SK-N-SH treated with all-trans-retinoic acid at 6 μM for 48 hours (cell line): ENCODE measurements around the gene MPP3.

Source experiments
- ATAC-seq: fragments of 200-7000 bp; cut with Tn5 transposase; 3 replicates; pipeline ENCODE4 v1.9.1; 2020; ENCODE audit warnings: mild to moderate bottlenecking, moderate library complexity
- ARNTL ChIP-seq: fragments of 450-650 bp; formaldehyde crosslinking; IDR thresholded peaks from 2 replicates; pipeline ENCODE4 v1.5.0; 2020; ENCODE audit warnings: low read depth, mild to moderate bottlenecking, moderate library complexity, borderline replicate concordance
- BACH2 ChIP-seq: fragments of 250-450 bp; sonication (Bioruptor Pico); IDR thresholded peaks from 2 replicates; pipeline ENCODE4 v1.9.0; 2021; ENCODE audit warnings: mild to moderate bottlenecking, borderline replicate concordance
- CSDC2 ChIP-seq: fragments of 250-450 bp; sonication (Bioruptor Pico); IDR thresholded peaks from 2 replicates; pipeline ENCODE4 v1.5.0; 2020; ENCODE audit warnings: mild to moderate bottlenecking, moderate library complexity
- ESRRG ChIP-seq: fragments of 250-450 bp; sonication (Bioruptor Pico); IDR thresholded peaks from 2 replicates; pipeline ENCODE4 v1.6.1; 2021; ENCODE audit warnings: mild to moderate bottlenecking
- GLIS3 ChIP-seq: fragments of 250-450 bp; sonication (Bioruptor Pico); IDR thresholded peaks from 2 replicates; pipeline ENCODE4 v1.5.0; 2020; ENCODE audit warnings: mild to moderate bottlenecking, moderate library complexity
- ISL1 ChIP-seq: fragments of 250-450 bp; sonication (Bioruptor Pico); IDR thresholded peaks from 2 replicates; pipeline ENCODE4 v2.1.2; 2022; ENCODE audit warnings: mild to moderate bottlenecking, moderate library complexity
- OSR1 ChIP-seq: fragments of 250-450 bp; sonication (Bioruptor Pico); IDR thresholded peaks from 2 replicates; pipeline ENCODE4 v1.8.0; 2022; ENCODE audit warnings: moderate library complexity, mild to moderate bottlenecking, inconsistent platforms
- PPARA ChIP-seq: fragments of 250-450 bp; sonication (Bioruptor Pico); IDR thresholded peaks from 2 replicates; pipeline ENCODE4 v1.5.0; 2020; ENCODE audit warnings: mild to moderate bottlenecking, borderline replicate concordance
- RARB ChIP-seq: fragments of 250-450 bp; sonication (Bioruptor Pico); IDR thresholded peaks from 2 replicates; pipeline ENCODE4 v1.8.0; 2021; ENCODE audit warnings: mild to moderate bottlenecking, moderate library complexity
- SNAI2 ChIP-seq: fragments of 250-450 bp; sonication (Bioruptor Pico); IDR thresholded peaks from 2 replicates; pipeline ENCODE4 v1.5.0; 2020; ENCODE audit warnings: mild to moderate bottlenecking, moderate library complexity
- TCF4 ChIP-seq: fragments of 250-450 bp; sonication (Bioruptor Pico); IDR thresholded peaks from 2 replicates; pipeline ENCODE4 v1.8.0; 2021; ENCODE audit warnings: mild to moderate bottlenecking, moderate library complexity, borderline replicate concordance
- TOX ChIP-seq: fragments of 250-450 bp; sonication (Bioruptor Pico); IDR thresholded peaks from 2 replicates; pipeline ENCODE4 v1.8.0; 2021; ENCODE audit warnings: mild to moderate bottlenecking, moderate library complexity, borderline replicate concordance
- ZC3H10 ChIP-seq: fragments of 250-450 bp; sonication (Bioruptor Pico); IDR thresholded peaks from 2 replicates; pipeline ENCODE4 v1.5.1; 2021; ENCODE audit warnings: mild to moderate bottlenecking, moderate library complexity
- ZFP3 ChIP-seq: fragments of 250-450 bp; sonication (Bioruptor Pico); IDR thresholded peaks from 2 replicates; pipeline ENCODE4 v1.5.0; 2020; ENCODE audit warnings: mild to moderate bottlenecking, moderate library complexity
- ZFP30 ChIP-seq: fragments of 450-650 bp; formaldehyde crosslinking; IDR thresholded peaks from 2 replicates; pipeline ENCODE4 v1.5.0; 2022; ENCODE audit warnings: mild to moderate bottlenecking, moderate library complexity
- ZNF565 ChIP-seq: fragments of 450-650 bp; formaldehyde crosslinking; conservative IDR thresholded peaks from 2 replicates; pipeline ENCODE4 v1.5.0; 2020; ENCODE audit warnings: low read depth, mild to moderate bottlenecking, moderate library complexity
- ZNF70 ChIP-seq: fragments of 450-650 bp; formaldehyde crosslinking; IDR thresholded peaks from 2 replicates; pipeline ENCODE4 v1.5.0; 2020; ENCODE audit warnings: mild to moderate bottlenecking, moderate library complexity
- ZNF8 ChIP-seq: fragments of 450-650 bp; formaldehyde crosslinking; IDR thresholded peaks from 2 replicates; pipeline ENCODE4 v1.5.0; 2020; ENCODE audit warnings: mild to moderate bottlenecking, moderate library complexity
- TF ChIP-seq, protein P1 (sequence below): fragments of 250-450 bp; sonication (Bioruptor Pico); IDR thresholded peaks from 2 replicates; pipeline ENCODE4 v1.5.0; 2020; ENCODE audit warnings: mild to moderate bottlenecking, moderate library complexity
- TF ChIP-seq, protein P2 (sequence below): fragments of 250-450 bp; sonication (Bioruptor Pico); IDR thresholded peaks from 2 replicates; pipeline ENCODE4 v1.8.0; 2021; ENCODE audit warnings: low read depth, mild to moderate bottlenecking, moderate library complexity, borderline replicate concordance
- TF ChIP-seq, protein P3 (sequence below): fragments of 250-450 bp; sonication (Bioruptor Pico); IDR thresholded peaks from 2 replicates; pipeline ENCODE4 v1.8.0; 2020; ENCODE audit warnings: mild to moderate bottlenecking, moderate library complexity, borderline replicate concordance
- TF ChIP-seq, protein P4 (sequence below): fragments of 250-450 bp; sonication (Bioruptor Pico); IDR thresholded peaks from 2 replicates; pipeline ENCODE4 v1.5.1; 2020; ENCODE audit warnings: low read depth, mild to moderate bottlenecking, moderate library complexity
- TF ChIP-seq, protein P5 (sequence below): fragments of 250-450 bp; sonication (Bioruptor Pico); IDR thresholded peaks from 2 replicates; pipeline ENCODE4 v1.5.1; 2021; ENCODE audit warnings: mild to moderate bottlenecking, moderate library complexity

The MPP3 gene

DNA sequence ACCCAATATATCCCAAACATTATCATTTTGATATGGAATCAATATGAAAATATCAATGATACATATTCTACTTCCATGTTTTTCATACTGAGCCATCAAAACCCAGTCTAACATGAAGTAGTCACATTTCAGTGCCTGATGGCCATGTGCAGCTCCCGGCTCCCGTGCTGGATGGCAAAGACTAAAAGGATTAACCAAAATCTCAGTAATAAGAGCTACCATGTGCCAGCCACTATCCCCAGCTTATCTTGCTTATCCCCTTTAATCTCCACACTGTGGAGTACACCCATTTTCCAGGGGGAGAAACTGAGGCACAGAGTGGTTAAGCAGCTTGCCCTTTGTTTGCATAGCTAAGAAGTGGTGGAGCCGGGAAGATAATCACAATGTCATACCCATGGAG, 23.2 kb upstream of the MPP3 start:
- no peak for ATAC-seq

DNA sequence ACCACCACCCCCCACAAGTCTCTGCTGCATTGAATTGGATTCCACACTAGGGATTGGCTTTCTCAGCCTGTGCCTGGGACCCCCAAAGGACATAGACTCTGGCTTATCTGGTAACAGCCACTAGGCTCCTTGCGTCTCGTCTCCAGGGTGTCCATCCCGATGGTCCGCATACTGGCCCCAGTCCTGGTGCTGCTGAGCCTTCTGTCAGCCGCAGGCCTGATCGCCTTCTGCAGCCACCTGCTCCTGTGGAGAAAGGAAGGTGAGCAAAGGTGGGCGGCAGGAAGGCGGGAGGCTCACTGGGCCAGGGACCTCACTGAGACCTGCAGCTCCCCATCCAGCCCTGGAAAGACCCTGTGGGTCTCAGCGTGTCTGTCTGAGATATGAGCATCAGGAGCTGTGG, 22.1 kb upstream of the MPP3 start:
- no peak for ATAC-seq
- TF ChIP-seq, protein P1, sequence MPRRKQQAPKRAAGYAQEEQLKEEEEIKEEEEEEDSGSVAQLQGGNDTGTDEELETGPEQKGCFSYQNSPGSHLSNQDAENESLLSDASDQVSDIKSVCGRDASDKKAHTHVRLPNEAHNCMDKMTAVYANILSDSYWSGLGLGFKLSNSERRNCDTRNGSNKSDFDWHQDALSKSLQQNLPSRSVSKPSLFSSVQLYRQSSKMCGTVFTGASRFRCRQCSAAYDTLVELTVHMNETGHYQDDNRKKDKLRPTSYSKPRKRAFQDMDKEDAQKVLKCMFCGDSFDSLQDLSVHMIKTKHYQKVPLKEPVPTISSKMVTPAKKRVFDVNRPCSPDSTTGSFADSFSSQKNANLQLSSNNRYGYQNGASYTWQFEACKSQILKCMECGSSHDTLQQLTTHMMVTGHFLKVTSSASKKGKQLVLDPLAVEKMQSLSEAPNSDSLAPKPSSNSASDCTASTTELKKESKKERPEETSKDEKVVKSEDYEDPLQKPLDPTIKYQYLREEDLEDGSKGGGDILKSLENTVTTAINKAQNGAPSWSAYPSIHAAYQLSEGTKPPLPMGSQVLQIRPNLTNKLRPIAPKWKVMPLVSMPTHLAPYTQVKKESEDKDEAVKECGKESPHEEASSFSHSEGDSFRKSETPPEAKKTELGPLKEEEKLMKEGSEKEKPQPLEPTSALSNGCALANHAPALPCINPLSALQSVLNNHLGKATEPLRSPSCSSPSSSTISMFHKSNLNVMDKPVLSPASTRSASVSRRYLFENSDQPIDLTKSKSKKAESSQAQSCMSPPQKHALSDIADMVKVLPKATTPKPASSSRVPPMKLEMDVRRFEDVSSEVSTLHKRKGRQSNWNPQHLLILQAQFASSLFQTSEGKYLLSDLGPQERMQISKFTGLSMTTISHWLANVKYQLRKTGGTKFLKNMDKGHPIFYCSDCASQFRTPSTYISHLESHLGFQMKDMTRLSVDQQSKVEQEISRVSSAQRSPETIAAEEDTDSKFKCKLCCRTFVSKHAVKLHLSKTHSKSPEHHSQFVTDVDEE (CRISPR knock-in tag), result no peak
- TF ChIP-seq ZC3H10 (no peak), PPARA (no peak), ISL1 (CRISPR knock-in tag) (no peak), TCF4 (CRISPR knock-in tag) (no peak), TOX (CRISPR knock-in tag) (no peak), OSR1 (no peak), ZFP3 (CRISPR knock-in tag) (no peak), CSDC2 (no peak), GLIS3 (CRISPR knock-in tag) (no peak)
- TF ChIP-seq, protein P2, sequence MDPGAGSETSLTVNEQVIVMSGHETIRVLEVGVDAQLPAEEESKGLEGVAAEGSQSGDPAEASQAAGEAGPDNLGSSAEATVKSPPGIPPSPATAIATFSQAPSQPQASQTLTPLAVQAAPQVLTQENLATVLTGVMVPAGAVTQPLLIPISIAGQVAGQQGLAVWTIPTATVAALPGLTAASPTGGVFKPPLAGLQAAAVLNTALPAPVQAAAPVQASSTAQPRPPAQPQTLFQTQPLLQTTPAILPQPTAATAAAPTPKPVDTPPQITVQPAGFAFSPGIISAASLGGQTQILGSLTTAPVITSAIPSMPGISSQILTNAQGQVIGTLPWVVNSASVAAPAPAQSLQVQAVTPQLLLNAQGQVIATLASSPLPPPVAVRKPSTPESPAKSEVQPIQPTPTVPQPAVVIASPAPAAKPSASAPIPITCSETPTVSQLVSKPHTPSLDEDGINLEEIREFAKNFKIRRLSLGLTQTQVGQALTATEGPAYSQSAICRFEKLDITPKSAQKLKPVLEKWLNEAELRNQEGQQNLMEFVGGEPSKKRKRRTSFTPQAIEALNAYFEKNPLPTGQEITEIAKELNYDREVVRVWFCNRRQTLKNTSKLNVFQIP, result no peak
- TF ChIP-seq, protein P3, sequence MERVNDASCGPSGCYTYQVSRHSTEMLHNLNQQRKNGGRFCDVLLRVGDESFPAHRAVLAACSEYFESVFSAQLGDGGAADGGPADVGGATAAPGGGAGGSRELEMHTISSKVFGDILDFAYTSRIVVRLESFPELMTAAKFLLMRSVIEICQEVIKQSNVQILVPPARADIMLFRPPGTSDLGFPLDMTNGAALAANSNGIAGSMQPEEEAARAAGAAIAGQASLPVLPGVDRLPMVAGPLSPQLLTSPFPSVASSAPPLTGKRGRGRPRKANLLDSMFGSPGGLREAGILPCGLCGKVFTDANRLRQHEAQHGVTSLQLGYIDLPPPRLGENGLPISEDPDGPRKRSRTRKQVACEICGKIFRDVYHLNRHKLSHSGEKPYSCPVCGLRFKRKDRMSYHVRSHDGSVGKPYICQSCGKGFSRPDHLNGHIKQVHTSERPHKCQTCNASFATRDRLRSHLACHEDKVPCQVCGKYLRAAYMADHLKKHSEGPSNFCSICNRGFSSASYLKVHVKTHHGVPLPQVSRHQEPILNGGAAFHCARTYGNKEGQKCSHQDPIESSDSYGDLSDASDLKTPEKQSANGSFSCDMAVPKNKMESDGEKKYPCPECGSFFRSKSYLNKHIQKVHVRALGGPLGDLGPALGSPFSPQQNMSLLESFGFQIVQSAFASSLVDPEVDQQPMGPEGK (CRISPR knock-in tag), result no peak
- TF ChIP-seq, protein P4, sequence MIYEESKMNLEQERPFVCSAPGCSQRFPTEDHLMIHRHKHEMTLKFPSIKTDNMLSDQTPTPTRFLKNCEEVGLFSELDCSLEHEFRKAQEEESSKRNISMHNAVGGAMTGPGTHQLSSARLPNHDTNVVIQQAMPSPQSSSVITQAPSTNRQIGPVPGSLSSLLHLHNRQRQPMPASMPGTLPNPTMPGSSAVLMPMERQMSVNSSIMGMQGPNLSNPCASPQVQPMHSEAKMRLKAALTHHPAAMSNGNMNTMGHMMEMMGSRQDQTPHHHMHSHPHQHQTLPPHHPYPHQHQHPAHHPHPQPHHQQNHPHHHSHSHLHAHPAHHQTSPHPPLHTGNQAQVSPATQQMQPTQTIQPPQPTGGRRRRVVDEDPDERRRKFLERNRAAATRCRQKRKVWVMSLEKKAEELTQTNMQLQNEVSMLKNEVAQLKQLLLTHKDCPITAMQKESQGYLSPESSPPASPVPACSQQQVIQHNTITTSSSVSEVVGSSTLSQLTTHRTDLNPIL (CRISPR knock-in tag), result no peak
- TF ChIP-seq, protein P5, sequence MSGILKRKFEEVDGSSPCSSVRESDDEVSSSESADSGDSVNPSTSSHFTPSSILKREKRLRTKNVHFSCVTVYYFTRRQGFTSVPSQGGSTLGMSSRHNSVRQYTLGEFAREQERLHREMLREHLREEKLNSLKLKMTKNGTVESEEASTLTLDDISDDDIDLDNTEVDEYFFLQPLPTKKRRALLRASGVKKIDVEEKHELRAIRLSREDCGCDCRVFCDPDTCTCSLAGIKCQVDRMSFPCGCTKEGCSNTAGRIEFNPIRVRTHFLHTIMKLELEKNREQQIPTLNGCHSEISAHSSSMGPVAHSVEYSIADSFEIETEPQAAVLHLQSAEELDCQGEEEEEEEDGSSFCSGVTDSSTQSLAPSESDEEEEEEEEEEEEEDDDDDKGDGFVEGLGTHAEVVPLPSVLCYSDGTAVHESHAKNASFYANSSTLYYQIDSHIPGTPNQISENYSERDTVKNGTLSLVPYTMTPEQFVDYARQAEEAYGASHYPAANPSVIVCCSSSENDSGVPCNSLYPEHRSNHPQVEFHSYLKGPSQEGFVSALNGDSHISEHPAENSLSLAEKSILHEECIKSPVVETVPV (CRISPR knock-in tag), result no peak

More for the DNA sequence above, 23.2 kb upstream of the MPP3 start:
- TF ChIP-seq, protein P4 (CRISPR knock-in tag), result no peak
- TF ChIP-seq ZC3H10 (no peak), CSDC2 (no peak), ZNF565 (CRISPR knock-in tag) (no peak), OSR1 (no peak), ARNTL (no peak), ESRRG (CRISPR knock-in tag) (no peak), ZNF8 (no peak), BACH2 (CRISPR knock-in tag) (no peak), GLIS3 (CRISPR knock-in tag) (no peak), TOX (CRISPR knock-in tag) (no peak), ZFP30 (CRISPR knock-in tag) (no peak), ZNF70 (CRISPR knock-in tag) (no peak), RARB (CRISPR knock-in tag) (no peak), ISL1 (CRISPR knock-in tag) (no peak), SNAI2 (CRISPR knock-in tag) (no peak)
- TF ChIP-seq, protein P5 (CRISPR knock-in tag), result no peak
- TF ChIP-seq, protein P2, result no peak
- TF ChIP-seq, protein P3 (CRISPR knock-in tag), result no peak
